ENCODE measurements around the gene UBL3.
A peak's percentile ranks its signal among the peaks of the same experiment; 100 is the strongest.

The UBL3 gene, protein sequence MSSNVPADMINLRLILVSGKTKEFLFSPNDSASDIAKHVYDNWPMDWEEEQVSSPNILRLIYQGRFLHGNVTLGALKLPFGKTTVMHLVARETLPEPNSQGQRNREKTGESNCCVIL

GRCh38 chr13:29850213-29850898 is at the start of gene UBL3:
Gene UBL3, minus strand, starts transcription at chr13:29850617. Its CDS starts 1,079 bp downstream, at chr13:29849538.
- peak; percentile 87 for DNase-seq

GRCh38 chr13:29897102-29897501 is 46.7 kb upstream of the UBL3 start:
- DNase-seq, result no peak

DNA sequence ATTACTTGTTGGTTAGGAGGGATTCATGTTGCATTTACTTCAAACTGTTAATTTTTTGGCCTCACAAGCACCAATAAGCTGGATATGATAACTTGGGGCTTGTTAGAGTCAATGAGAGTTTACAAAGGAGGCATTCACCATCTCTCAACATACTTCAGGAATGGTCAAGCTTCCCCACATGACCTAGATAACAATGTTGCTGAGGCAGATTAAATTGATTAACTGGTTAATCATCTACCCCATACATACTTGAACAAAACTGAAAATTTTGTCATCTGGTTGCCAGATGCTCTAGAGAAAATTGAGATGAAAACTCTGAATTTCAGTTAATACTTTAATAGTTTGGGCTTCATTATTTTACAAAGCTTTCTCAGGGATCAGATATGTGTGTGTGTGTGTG is 43.0 kb upstream of the UBL3 start:
- no peak for DNase-seq

DNA sequence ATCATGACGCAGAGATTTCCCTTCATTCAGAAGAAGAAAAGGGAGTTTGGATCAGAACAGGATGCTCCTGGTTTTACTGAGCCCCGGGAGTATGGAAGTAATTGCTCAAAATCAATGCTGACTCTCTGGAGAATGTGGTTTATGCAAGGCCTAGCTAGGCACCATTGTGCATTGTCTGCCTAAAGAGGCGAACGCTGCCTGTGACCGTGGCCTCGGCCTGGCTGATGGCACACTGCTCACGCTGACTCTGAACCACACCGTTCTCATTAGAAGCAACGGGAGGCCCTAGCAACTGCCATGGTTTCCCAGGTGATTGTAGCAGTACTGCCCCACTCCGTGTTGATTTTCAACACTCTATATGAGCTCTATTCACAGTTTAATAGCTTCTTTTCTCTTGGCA is 41.7 kb upstream of the UBL3 start:
- no peak for DNase-seq

DNA sequence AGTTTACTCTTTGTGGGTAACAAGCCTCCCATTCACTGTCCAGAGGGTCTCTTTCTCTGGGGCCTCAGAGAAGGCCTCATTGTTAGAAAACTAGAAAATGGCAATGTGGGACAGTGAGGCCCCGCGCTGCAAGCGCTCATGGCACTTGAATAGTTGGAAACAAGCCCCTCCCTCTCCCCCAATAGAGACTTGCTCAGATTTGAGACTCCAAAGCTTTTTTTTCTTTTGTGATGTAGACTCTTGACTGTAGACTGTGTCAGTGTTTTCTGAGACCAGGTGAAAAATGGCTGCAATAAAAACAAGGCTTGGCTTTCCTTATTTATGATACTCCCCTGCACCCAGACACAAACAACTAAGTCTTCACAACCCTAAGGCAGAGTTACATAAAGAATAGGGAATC is 38.7 kb upstream of the UBL3 start:
- DNase-seq, result no peak

- no peak for DNase-seq
These were observed 37.9 kb upstream of the UBL3 start for GRCh38 chr13:29888306-29888705.

- DNase-seq, result no peak
These were observed 37.3 kb upstream of the UBL3 start for GRCh38 chr13:29887686-29888085.

- no peak for DNase-seq
These were observed 36.7 kb upstream of the UBL3 start for GRCh38 chr13:29887030-29887557.

DNA sequence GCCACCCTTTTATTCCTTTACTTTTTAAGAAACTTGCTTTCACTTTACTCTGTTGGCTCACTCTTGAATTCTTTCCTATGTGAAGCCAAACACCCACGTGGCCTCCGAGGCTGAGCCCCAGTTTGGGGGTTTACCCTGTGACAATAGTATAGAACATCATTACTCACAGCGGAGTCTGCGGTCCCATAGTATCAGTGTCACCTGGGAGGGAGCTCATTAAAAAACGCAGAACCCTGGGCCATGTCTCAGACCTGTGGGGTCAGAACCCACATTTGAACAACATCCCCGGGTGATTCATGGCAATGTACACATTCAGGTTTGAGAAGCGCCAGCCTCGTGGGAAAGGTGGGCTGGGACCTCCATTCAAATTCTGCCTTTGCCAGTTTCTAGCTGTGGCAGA is 36.0 kb upstream of the UBL3 start:
- DNase-seq, result no peak

GRCh38 chr13:29885989-29886388 is 35.6 kb upstream of the UBL3 start:
- DNase-seq, result no peak

- DNase-seq, result no peak
These were observed 34.4 kb upstream of the UBL3 start for GRCh38 chr13:29884671-29885430.

DNA sequence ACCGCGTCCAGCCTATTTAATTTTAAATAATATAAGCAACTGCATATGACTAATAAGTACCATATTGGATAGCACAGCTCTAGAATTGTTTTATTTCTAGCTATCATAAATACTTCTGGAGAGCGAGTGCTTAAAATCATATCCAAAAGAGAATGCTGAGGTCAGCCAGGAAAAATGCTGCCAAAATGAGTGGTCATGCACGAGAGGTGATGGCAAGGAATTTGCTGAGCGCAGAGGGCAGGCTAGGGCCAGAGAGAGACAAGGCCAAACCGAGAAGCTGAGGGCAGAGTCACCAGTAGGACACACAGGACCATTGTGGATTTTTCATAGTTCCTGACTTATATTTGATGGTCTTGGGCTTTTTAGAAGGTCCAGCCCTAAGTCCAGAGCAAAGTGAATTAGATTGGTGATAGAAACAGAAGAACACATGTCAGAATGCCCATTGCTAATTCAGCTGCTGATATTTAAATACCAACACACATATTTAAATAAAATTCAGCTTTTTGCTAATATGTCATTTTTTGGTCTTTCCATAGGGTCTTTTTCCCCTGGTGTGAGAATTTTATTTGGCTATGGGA is 33.6 kb upstream of the UBL3 start:
- no peak for DNase-seq

DNA sequence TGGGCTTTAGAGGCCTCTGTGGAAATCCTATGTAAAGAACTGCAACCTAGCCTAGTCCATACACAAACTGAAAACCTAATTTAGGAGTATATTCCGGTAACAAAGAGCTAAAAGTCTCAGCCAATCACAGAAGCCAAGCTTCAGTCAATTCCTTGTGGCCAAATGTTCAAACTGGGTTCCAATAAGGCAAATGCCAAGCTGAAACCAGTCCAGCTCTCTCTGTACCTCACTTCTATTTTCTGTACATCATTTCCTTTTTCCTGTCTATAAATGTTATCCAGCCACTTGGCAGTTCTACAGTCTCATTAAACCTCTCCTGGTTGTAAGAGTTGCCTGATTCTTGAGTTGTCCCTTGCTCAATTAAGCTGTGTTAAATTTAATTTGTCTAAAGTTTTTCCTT is 31.7 kb upstream of the UBL3 start:
- no peak for DNase-seq

- DNase-seq, result no peak
These were observed 27.7 kb upstream of the UBL3 start for GRCh38 chr13:29878101-29878500.

GRCh38 chr13:29877456-29878078 is 27.1 kb upstream of the UBL3 start:
- no peak for DNase-seq

- DNase-seq, result no peak
These were observed 25.2 kb upstream of the UBL3 start for GRCh38 chr13:29875646-29876045.

GRCh38 chr13:29868581-29868980 is 18.2 kb upstream of the UBL3 start:
- DNase-seq, result no peak

DNA sequence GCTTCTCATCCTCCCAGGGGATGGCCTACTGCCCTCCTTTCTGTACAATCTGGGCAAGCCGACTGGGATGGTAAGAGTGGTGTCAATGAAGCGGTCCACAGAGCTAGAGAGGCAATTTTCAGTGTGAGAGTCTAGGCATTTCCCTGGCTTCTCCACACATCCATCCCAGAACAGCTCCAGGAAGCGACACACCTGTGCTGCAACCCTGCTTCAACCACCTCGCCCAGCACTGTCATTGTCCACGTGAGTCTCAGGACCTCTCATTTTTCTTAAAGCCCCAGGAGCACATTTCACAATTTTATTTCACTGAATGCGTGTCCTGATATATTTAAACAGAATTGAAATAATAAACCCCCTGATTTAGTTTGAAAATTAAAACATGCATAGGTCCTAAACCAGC is 15.5 kb upstream of the UBL3 start:
- DNase-seq, result no peak

DNA sequence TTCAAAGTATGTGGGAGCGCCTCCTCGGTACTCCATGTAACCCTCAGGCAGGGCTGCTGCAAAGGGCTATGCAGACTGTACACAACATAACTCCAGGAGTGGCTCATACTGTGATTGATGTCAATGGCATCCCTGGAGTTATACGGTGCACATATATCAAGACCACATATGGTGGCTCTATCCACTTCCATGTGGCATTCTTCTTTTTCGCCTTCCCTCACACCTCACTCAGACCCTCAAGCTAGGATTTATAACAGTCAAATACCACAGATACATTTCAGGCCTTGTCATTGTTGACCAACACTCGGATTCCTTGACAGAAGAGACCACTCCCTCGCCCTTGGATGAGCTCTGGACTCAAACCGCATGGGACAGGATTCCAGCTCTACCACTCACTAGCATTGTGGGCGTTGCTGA is 11.3 kb upstream of the UBL3 start:
- no peak for DNase-seq

DNA sequence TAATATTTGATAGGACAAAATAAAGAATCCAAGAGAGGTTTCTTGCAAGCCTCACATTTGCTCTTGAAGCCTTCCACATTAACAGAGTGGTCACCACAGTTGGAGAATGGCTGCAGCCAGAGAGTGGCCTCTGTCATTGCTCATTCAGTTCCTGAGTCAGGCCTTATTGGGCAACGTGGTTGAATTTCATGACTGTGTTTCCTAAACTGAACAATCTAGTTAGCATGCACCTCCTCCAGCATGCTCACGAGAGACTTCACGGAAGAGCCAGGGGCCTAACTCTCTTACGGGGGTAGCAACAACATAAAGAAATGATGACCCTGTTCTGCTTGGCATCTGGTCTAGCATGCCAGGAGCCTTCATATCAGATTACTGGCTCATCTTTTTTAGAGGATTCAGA is 9.6 kb upstream of the UBL3 start:
- DNase-seq, result no peak

GRCh38 chr13:29858667-29859066 is 8.2 kb upstream of the UBL3 start:
- DNase-seq, result no peak

GRCh38 chr13:29858231-29858630 is 7.8 kb upstream of the UBL3 start:
- DNase-seq, result no peak

- DNase-seq, result no peak
These were observed 6.7 kb upstream of the UBL3 start for GRCh38 chr13:29857085-29857484.

Data from 8988T (cell line).